ENCODE data around the gene PTGIS.

- no peak for TF ChIP-seq POLR2A (IDR thresholded peaks at IDR 0.05; ENCODE audit: low read depth, low read length)
- TF ChIP-seq, protein P1, sequence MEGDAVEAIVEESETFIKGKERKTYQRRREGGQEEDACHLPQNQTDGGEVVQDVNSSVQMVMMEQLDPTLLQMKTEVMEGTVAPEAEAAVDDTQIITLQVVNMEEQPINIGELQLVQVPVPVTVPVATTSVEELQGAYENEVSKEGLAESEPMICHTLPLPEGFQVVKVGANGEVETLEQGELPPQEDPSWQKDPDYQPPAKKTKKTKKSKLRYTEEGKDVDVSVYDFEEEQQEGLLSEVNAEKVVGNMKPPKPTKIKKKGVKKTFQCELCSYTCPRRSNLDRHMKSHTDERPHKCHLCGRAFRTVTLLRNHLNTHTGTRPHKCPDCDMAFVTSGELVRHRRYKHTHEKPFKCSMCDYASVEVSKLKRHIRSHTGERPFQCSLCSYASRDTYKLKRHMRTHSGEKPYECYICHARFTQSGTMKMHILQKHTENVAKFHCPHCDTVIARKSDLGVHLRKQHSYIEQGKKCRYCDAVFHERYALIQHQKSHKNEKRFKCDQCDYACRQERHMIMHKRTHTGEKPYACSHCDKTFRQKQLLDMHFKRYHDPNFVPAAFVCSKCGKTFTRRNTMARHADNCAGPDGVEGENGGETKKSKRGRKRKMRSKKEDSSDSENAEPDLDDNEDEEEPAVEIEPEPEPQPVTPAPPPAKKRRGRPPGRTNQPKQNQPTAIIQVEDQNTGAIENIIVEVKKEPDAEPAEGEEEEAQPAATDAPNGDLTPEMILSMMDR (IDR thresholded peaks at IDR 0.05; ENCODE audit: extremely low read depth in 1 of 2, insufficient read depth in 1 of 2, low read depth in 1 of 2, low read length in 2 of 2) = no peak
- TF ChIP-seq MYC (IDR thresholded peaks at IDR 0.05; ENCODE audit: low read depth, low read length) = no peak
- no peak for TF ChIP-seq EZH2 (IDR thresholded peaks at IDR 0.05; ENCODE audit: borderline replicate concordance, low read depth, low read length, severe bottlenecking)
Observed at GRCh38 chr20:49478266-49478665, 89.7 kb downstream of the PTGIS start.
